Measurements from ENCODE around the gene MARCHF10.

MARCHF10 gene

GRCh38 chr17:62827746-62828485 is 19.8 kb upstream of the MARCHF10 start:
- Mint-ChIP-seq H3K36me3 (ENCODE audit: low read depth) (no peaks in the 10 kb centered on the region), H3K4me3 (no peak overlapping the region), H3K27ac (no peak overlapping the region), H3K4me1 (peaks cover 3% of the 10 kb centered on the region), H3K9me3 (no peaks in the 10 kb centered on the region), H3K27me3 (no peaks in the 10 kb centered on the region)
- ATAC-seq (no peak), DNase-seq (no peak)

- H3K4me1 Mint-ChIP-seq, result peaks cover 3% of the 10 kb centered on the region
- no peak overlapping the region for H3K4me3 Mint-ChIP-seq
- ATAC-seq, result no peak
- no peaks in the 10 kb centered on the region for H3K9me3 Mint-ChIP-seq
- no peaks in the 10 kb centered on the region for H3K36me3 Mint-ChIP-seq (ENCODE audit: low read depth)
- H3K27ac Mint-ChIP-seq, result no peak overlapping the region
- no peaks in the 10 kb centered on the region for H3K27me3 Mint-ChIP-seq
- no peak for DNase-seq
Measured at GRCh38 chr17:62826956-62827355, 18.8 kb upstream of the MARCHF10 start.

GRCh38 chr17:62825182-62825581 is 17.1 kb upstream of the MARCHF10 start:
- no peaks in the 10 kb centered on the region for H3K27me3 Mint-ChIP-seq
- no peak for ATAC-seq
- H3K4me3 Mint-ChIP-seq, result no peak overlapping the region
- H3K9me3 Mint-ChIP-seq, result no peaks in the 10 kb centered on the region
- no peaks in the 10 kb centered on the region for H3K36me3 Mint-ChIP-seq (ENCODE audit: low read depth)
- H3K27ac Mint-ChIP-seq, result no peak overlapping the region
- peaks cover 3% of the 10 kb centered on the region for H3K4me1 Mint-ChIP-seq
- no peak for DNase-seq

GRCh38 chr17:62824290-62825131 is 16.4 kb upstream of the MARCHF10 start:
- Mint-ChIP-seq H3K36me3 (ENCODE audit: low read depth) (no peaks in the 10 kb centered on the region), H3K9me3 (no peaks in the 10 kb centered on the region), H3K4me3 (no peak overlapping the region), H3K27me3 (no peaks in the 10 kb centered on the region), H3K27ac (no peak overlapping the region), H3K4me1 (peaks cover 3% of the 10 kb centered on the region)
- DNase-seq, result no peak
- ATAC-seq, result no peak

GRCh38 chr17:62823111-62823893 is 15.2 kb upstream of the MARCHF10 start:
- no peak for DNase-seq
- Mint-ChIP-seq H3K9me3 (no peaks in the 10 kb centered on the region), H3K27ac (no peak overlapping the region)

GRCh38 chr17:62822080-62822904 is 14.2 kb upstream of the MARCHF10 start:
- no peaks in the 10 kb centered on the region for H3K9me3 Mint-ChIP-seq
- H3K27ac Mint-ChIP-seq, result no peak overlapping the region
- H3K36me3 Mint-ChIP-seq (ENCODE audit: low read depth), result no peaks in the 10 kb centered on the region
- peaks cover 10% of the 10 kb centered on the region for H3K27me3 Mint-ChIP-seq
- DNase-seq, result no peak
- no peak for ATAC-seq
- H3K4me3 Mint-ChIP-seq, result no peak overlapping the region
- H3K4me1 Mint-ChIP-seq, result no peaks in the 10 kb centered on the region

More at GRCh38 chr17:62823111-62823893, 15.2 kb upstream of the MARCHF10 start:
- H3K4me1 Mint-ChIP-seq, result peaks cover 3% of the 10 kb centered on the region
- H3K4me3 Mint-ChIP-seq, result no peak overlapping the region
- peaks cover 8% of the 10 kb centered on the region for H3K27me3 Mint-ChIP-seq
- H3K36me3 Mint-ChIP-seq (ENCODE audit: low read depth), result no peaks in the 10 kb centered on the region
- no peak for ATAC-seq

- Mint-ChIP-seq H3K4me3 (no peak overlapping the region), H3K4me1 (no peaks in the 10 kb centered on the region), H3K27ac (no peak overlapping the region), H3K36me3 (ENCODE audit: low read depth) (no peaks in the 10 kb centered on the region), H3K27me3 (peaks cover 10% of the 10 kb centered on the region), H3K9me3 (no peaks in the 10 kb centered on the region)
- DNase-seq (no peak), ATAC-seq (no peak)
Measured at GRCh38 chr17:62821189-62822079, 13.3 kb upstream of the MARCHF10 start.

GRCh38 chr17:62819511-62820221 is 11.6 kb upstream of the MARCHF10 start:
- no peak overlapping the region for H3K27ac Mint-ChIP-seq
- H3K27me3 Mint-ChIP-seq, result peaks cover 10% of the 10 kb centered on the region
- no peaks in the 10 kb centered on the region for H3K36me3 Mint-ChIP-seq (ENCODE audit: low read depth)
- H3K4me1 Mint-ChIP-seq, result no peaks in the 10 kb centered on the region
- DNase-seq, result no peak
- H3K4me3 Mint-ChIP-seq, result no peak overlapping the region
- no peak for ATAC-seq
- H3K9me3 Mint-ChIP-seq, result no peaks in the 10 kb centered on the region

GRCh38 chr17:62818526-62818925 is 10.4 kb upstream of the MARCHF10 start:
- H3K9me3 Mint-ChIP-seq, result no peaks in the 10 kb centered on the region
- H3K36me3 Mint-ChIP-seq (ENCODE audit: low read depth), result no peaks in the 10 kb centered on the region
- H3K27ac Mint-ChIP-seq, result no peak overlapping the region
- ATAC-seq (no peak), DNase-seq (no peak)
- peaks cover 10% of the 10 kb centered on the region for H3K27me3 Mint-ChIP-seq
- H3K4me1 Mint-ChIP-seq, result no peaks in the 10 kb centered on the region
- H3K4me3 Mint-ChIP-seq, result no peak overlapping the region

GRCh38 chr17:62816282-62816839 is 8.2 kb upstream of the MARCHF10 start:
- Mint-ChIP-seq H3K4me1 (no peaks in the 10 kb centered on the region), H3K27ac (no peak overlapping the region), H3K4me3 (no peak overlapping the region), H3K9me3 (no peaks in the 10 kb centered on the region), H3K36me3 (ENCODE audit: low read depth) (no peaks in the 10 kb centered on the region), H3K27me3 (peaks cover 12% of the 10 kb centered on the region)
- no peak for DNase-seq
- no peak for ATAC-seq

GRCh38 chr17:62809656-62810055 is 1.5 kb upstream of the MARCHF10 start:
- ATAC-seq (no peak), DNase-seq (no peak)
- no peaks in the 10 kb centered on the region for H3K36me3 Mint-ChIP-seq (ENCODE audit: low read depth)
- peaks cover 12% of the 10 kb centered on the region for H3K4me1 Mint-ChIP-seq
- no peak overlapping the region for H3K4me3 Mint-ChIP-seq
- peaks cover 37% of the 10 kb centered on the region for H3K27me3 Mint-ChIP-seq
- no peak overlapping the region for H3K27ac Mint-ChIP-seq
- no peaks in the 10 kb centered on the region for H3K9me3 Mint-ChIP-seq

- H3K4me3 Mint-ChIP-seq, result no peak overlapping the region
- peaks cover 12% of the 10 kb centered on the region for H3K4me1 Mint-ChIP-seq
- H3K36me3 Mint-ChIP-seq (ENCODE audit: low read depth), result no peaks in the 10 kb centered on the region
- H3K27ac Mint-ChIP-seq, result no peak overlapping the region
- ATAC-seq (no peak), DNase-seq (no peak)
- H3K27me3 Mint-ChIP-seq, result peaks cover 45% of the 10 kb centered on the region
- no peaks in the 10 kb centered on the region for H3K9me3 Mint-ChIP-seq
Measured at GRCh38 chr17:62808576-62808970, 459 bp upstream of the MARCHF10 start.

Measured in activated naive CD8-positive, alpha-beta T cell treated with anti-CD3 and anti-CD28 coated beads, Interleukin-2, amount 50 U/mL, for 24 hours (primary cell).